ENCODE measurements around the gene PTPRC. TPM values are rescaled to one million over a fixed set of nuclear protein-coding genes. Genes with fewer than 3 reads are reported as not detected.

PTPRC gene
- total RNA-seq, 1 donor from 2014 or later = 25.4 TPM

- no peak for DNase-seq
Measured at GRCh38 chr1:198711837-198712236, 73.0 kb downstream of the PTPRC start.

DNA sequence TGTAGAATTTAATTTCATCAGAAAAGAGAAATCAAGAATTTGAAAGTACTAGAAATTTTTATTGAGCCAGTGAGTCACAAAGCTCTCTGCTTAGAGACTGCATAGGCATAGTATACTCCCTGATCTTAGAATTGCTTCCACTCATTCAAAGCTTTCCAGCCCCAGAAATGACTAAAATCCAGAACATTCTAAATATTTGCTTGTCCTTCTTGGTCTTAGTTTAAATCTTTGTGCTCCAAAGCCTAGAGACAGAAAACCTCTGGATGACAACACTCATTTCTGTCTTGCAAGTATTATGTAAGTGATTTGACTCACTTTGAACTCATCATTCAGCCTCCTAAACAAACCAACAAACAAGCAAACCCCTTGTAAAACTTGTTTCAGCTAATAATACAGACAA is 74.2 kb downstream of the PTPRC start:
- DNase-seq = no peak

DNA sequence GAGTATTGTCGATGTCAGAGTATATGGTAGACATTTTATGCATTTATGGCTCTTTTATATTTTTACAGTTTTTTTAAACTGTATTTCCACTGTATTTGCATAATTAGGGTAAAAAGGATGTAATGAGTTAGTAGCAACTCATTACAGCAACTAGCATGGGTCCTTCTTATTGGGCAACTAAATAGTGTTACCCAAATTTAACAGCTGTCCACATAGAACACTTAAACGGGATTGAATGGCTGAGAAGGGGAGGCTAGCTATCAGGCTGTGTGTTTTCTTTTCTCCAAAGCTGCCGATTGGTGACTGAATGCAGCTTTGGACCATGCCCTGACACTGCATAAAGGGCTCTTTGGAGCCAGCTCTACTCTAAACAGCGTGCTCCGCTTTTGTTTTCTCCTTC is 75.4 kb downstream of the PTPRC start:
- DNase-seq = no peak

- no peak for DNase-seq
Measured at GRCh38 chr1:198716051-198716450, 77.2 kb downstream of the PTPRC start.

GRCh38 chr1:198717510-198717909 is 78.7 kb downstream of the PTPRC start:
- no peak for DNase-seq

GRCh38 chr1:198723127-198723526 is 84.3 kb downstream of the PTPRC start:
- DNase-seq = no peak

- DNase-seq = no peak
Measured at GRCh38 chr1:198725090-198725489, 86.2 kb downstream of the PTPRC start.

DNA sequence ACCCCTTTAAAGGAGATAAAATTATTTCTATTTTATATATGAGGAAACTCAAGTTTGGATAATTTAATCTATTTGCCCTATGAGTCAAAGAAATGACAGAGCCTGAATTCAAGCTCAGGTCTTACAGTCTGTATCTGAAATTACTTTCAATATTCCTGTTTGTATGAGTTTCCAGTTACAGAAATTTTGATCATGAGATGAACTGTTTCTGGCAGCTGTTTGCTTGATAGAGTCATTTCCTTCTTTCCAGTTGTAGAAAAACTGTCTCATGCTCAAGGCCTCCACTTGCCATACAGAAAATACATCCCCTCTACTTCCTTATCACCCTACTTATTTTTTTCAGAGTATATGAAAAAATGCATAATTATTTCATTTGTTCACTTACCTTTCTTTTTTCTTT is 87.6 kb downstream of the PTPRC start:
- no peak for DNase-seq

DNA sequence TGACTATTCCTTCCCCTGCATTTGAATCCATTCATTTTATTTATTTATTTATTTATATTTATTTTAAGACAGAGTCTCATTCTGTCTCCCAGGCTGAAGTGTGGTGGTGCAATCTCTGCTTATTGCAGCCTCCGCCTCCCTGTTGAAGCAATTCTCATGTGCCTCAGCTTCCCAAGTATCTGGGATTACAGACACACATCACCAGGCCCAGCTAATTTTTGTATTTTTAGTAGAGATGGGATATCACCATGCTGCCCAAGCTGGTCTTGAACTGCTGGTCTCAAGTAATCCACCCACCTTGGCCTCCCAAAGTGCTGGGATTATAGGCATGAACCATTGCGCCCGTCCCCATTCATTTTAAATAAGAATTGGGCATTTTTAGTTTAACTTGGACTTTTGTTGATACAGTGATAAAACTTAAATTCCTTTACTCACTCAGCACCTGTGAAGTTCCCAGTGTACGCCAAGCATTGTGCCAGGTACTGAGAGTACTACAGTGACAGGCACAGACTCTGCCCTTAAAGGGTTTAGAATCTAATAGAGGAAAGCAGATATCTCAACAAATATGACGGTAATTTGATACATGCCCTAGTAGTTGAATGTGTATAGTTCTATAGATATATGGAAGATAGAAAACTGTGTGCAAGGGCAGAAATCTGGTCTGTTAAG is 90.5 kb downstream of the PTPRC start:
- DNase-seq = no peak

GRCh38 chr1:198730952-198731351 is 92.1 kb downstream of the PTPRC start:
- DNase-seq = no peak

DNA sequence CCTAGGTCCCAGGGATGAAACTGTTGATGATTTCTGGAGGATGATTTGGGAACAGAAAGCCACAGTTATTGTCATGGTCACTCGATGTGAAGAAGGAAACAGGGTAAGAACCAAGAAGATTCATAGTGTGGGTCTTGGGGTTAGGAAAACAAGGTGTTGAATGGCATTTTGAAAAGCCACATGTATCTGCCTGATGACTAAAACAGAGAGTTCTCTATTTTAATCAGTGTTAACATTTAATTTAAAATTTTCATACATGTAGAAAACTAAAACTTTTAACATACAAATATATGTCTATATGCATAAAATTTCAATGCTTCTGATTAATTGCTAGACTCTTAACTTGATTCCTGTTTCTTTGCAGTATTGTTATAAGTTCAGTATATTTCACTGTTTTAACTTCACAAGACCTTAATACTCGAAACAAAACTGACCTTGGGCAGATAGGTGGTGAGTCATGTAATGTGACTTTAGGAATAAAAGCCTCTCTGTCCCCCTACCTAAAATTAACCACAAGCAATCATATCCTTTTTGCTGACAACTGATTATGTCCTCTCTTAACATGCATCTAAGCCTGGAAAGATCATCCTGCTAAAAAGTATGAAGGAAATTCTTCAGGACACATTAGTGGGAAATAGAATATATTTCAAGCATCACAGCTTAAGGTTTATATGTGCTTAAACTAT is 95.6 kb downstream of the PTPRC start:
- DNase-seq = no peak

DNA sequence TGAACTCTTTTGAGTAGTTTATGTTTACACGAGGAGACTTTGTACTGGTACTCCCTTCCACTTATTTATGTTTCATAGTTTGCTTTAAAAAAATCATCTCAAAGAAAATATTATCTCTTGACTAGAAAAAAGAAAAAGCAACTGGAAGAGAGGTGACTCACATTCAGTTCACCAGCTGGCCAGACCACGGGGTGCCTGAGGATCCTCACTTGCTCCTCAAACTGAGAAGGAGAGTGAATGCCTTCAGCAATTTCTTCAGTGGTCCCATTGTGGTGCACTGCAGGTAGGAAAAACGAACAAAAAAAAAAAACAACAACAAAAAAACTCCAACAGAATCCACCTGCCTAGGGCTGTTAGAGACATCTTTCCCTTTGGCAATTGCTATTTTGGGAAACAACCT is 102.9 kb downstream of the PTPRC start:
- no peak for DNase-seq

- DNase-seq = no peak
Measured at GRCh38 chr1:198747127-198747526, 108.3 kb downstream of the PTPRC start.

- DNase-seq = no peak
Measured at GRCh38 chr1:198749279-198749678, 110.4 kb downstream of the PTPRC start.

GRCh38 chr1:198750081-198750480 is 111.2 kb downstream of the PTPRC start:
- no peak for DNase-seq

DNA sequence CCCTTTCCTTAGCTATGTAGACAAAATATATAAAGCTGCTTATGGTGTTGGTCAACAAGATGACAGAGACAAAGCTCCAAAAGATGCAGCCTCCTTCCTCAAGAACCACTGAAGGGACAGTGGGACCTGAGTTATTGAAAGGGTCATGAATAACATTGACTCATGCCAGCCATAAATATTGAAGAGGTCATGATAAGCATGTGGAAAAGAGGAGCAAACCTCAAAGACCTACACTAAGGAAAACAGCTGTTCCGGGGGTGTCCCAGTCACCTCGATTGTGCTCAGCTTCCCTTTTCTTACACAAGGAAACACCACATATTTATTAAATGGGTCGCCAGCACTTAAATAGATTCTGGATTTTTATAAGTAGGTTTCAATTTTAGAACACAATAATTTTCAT is 112.9 kb downstream of the PTPRC start:
- no peak for DNase-seq

- DNase-seq = no peak
Measured at GRCh38 chr1:198754670-198755069, 115.8 kb downstream of the PTPRC start.

- no peak for DNase-seq
Measured at GRCh38 chr1:198755715-198756114, 116.9 kb downstream of the PTPRC start.

GRCh38 chr1:198756470-198756869 is 117.6 kb downstream of the PTPRC start:
- no peak for DNase-seq

DNA sequence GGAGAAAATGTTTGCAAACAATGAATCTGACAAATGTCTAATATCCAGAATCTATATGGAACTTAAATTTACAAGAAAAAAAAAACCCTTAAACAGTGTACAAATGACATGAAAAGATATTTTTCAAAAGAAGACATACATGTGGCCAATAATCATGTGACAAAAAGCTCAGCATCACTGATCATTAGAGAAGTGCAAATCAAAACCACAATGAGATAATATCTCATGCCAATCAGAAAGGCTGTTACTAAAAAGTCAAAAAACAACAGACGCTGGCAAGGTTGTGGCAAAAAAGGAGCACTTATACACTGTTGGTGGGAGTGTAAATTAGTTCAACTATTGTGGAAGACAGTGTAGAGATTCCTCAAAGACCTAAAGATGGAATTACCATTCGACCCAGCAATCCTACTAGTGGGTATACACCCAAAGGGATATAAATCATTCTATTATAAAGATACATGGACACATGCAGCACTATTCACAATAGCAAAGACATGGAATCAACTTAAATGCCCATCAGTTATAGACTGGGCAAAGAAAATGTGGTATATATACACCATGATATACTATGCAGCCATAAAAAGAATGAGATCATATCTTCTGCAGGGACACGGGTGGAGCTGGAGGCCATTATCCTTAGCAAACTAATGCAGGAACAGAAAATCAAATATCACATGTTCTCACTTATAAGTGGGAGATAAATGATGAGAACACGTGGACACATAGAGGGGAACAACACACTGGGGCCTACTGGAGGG is 123.2 kb downstream of the PTPRC start:
- no peak for DNase-seq

- peak; percentile 62 for DNase-seq
Measured at GRCh38 chr1:198763298-198763714, 124.5 kb downstream of the PTPRC start.

- DNase-seq = no peak
Measured at GRCh38 chr1:198764748-198765147, 125.9 kb downstream of the PTPRC start.

DNA sequence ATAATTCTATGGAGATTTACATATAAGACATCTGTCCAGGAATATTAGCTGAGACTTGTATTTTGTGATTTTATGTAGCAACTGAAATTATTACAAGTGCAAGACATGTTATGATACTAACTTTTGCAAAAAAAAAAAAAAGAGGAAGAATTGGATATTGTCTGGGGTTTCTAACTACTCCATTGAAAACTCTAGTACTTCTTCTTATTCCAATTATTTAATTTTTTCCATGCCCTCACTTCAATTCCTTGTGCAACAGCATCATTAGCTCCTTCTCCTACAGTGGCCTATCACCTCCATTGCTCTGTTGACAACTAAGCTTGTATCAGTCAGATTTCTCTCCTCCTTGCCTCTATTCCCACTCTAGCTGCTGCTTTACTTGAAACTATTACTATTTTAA is 126.6 kb downstream of the PTPRC start:
- no peak for DNase-seq

Measured in skin of body (tissue), 2 donors.